Tibial artery (tissue), 4 donors: ENCODE results near the gene PPP1R15A.
"Not testable (repeated sequence)": the region's sequence is repeated elsewhere in the genome, so short reads cannot be mapped to it uniquely, and the experiment has no call there.

Experiments used
- DNase-seq, 2 donors: peaks; one replicate each; pipeline ENCODE4 v3.0.0-alpha.2; 2019
- H3K27ac ChIP-seq, 2 donors: fragments of 200-600 bp; sonication (generic) in 1 of 2; 1 replicate in 1 of 2; 2 replicates in 1 of 2; pipeline ENCODE4 v1.5.1; 2018 to 2019; ENCODE audit warnings: mild to moderate bottlenecking in 1 of 2
- H3K27me3 ChIP-seq, 2 donors: fragments of 200-600 bp; sonication (generic) in 1 of 2; one replicate each; pipeline versions ENCODE4 v1.5.1 to v1.6.0; 2016 to 2019
- H3K36me3 ChIP-seq, 3 donors: fragments of 200-600 bp; sonication (generic) in 2 of 3; one replicate each; pipeline ENCODE4 v1.5.1; 2016 to 2019; ENCODE audit warnings: mild to moderate bottlenecking in 2 of 3
- H3K4me1 ChIP-seq, 4 donors: fragments of 200-600 bp; sonication (generic) in 2 of 4; 1 replicate in 3 of 4; 2 replicates in 1 of 4; pipeline ENCODE4 v1.5.1; 2016 to 2019
- H3K4me3 ChIP-seq, 2 donors: fragments of 200-600 bp; sonication (generic) in 1 of 2; 1 replicate in 1 of 2; 2 replicates in 1 of 2; pipeline ENCODE4 v1.5.1; 2018 to 2019; ENCODE audit warnings: mild to moderate bottlenecking in 2 of 2
- H3K9me3 ChIP-seq, 3 donors: fragments of 200-600 bp; sonication (generic) in 1 of 3; one replicate each; pipeline ENCODE4 v1.5.1; 2016 to 2019
- CTCF ChIP-seq, 2 experiments: fragments of 200-600 bp in 1 of 2; fragments of 450-650 bp in 1 of 2; IDR thresholded peaks; one replicate each; pipeline ENCODE4 v1.5.1; 2017 to 2019; ENCODE audit warnings: antibody characterized with exemption in 2 of 2, mild to moderate bottlenecking in 1 of 2, moderate library complexity in 1 of 2
- intact Hi-C: fragments of 100-400 bp; cut with DNase I; formaldehyde crosslinking; loops from one replicate; pipeline ENCODE4 v1.15.0; 2023; ENCODE audit warnings: low total_unique reads

PPP1R15A gene

GRCh38 chr19:48879025-48879637, 6.9 kb downstream of the PPP1R15A start:
- Histone ChIP-seq H3K4me3 (no peak overlapping the region), H3K27me3 (no peaks in the 10 kb centered on the region), H3K4me1 (peaks cover 0 to 49% (median 33%) of the 10 kb centered on the region in 4 donors), H3K27ac (peak overlapping the region; percentile 99 to 100), H3K36me3 (peaks cover 32 to 52% (median 36%) of the 10 kb centered on the region in 3 donors), H3K9me3 (no peaks in the 10 kb centered on the region)
- TF ChIP-seq CTCF (IDR thresholded peaks at IDR 0.05) = no peak
- intact Hi-C loops = loop anchor here (10.0 kb wide), 1 partner anchor 86 kb away; the partner anchor contains the start of gene FTL
- no peak for DNase-seq

GRCh38 chr19:48879696-48880095, 7.5 kb downstream of the PPP1R15A start:
- Histone ChIP-seq H3K36me3 (peaks cover 27 to 46% (median 30%) of the 10 kb centered on the region in 3 donors), H3K4me1 (peaks cover 0 to 46% (median 31%) of the 10 kb centered on the region in 4 donors), H3K27ac (peak overlapping the region; percentile 33 to 99)
- intact Hi-C loops = loop anchor here (10.0 kb wide), 1 partner anchor 85 kb away; the partner anchor contains the start of gene FTL
- H3K27me3 ChIP-seq, DNase-seq, H3K9me3 ChIP-seq, H3K4me3 ChIP-seq: not testable (repeated sequence)

- Histone ChIP-seq H3K4me1 (peaks cover 0 to 29% (median 16%) of the 10 kb centered on the region in 4 donors), H3K4me3 (no peak overlapping the region), H3K27me3 (no peaks in the 10 kb centered on the region), H3K27ac (peak overlapping the region in 1 of 2 donors; percentile 37), H3K36me3 (peaks cover 10 to 28% (median 11%) of the 10 kb centered on the region in 3 donors), H3K9me3 (no peaks in the 10 kb centered on the region)
- intact Hi-C loops = no loop called here
- DNase-seq = no peak
- no peak for TF ChIP-seq CTCF (IDR thresholded peaks at IDR 0.05)
These were observed 9.8 kb downstream of the PPP1R15A start for GRCh38 chr19:48881741-48882657.

GRCh38 chr19:48883726-48884125, 11.5 kb downstream of the PPP1R15A start:
- TF ChIP-seq CTCF (IDR thresholded peaks at IDR 0.05) = no peak
- Histone ChIP-seq H3K4me3 (no peak overlapping the region), H3K27me3 (no peaks in the 10 kb centered on the region), H3K36me3 (peaks cover 0 to 12% (median 0%) of the 10 kb centered on the region in 3 donors), H3K27ac (no peak overlapping the region), H3K4me1 (peaks cover 0 to 12% (median 5%) of the 10 kb centered on the region in 4 donors), H3K9me3 (no peaks in the 10 kb centered on the region)
- intact Hi-C loops = no loop called here
- DNase-seq = no peak

GRCh38 chr19:48887861-48888612, 15.8 kb downstream of the PPP1R15A start:
- no peak for DNase-seq

GRCh38 chr19:48889496-48889895, 17.3 kb downstream of the PPP1R15A start:
- H3K4me1 ChIP-seq, intact Hi-C loops, H3K27ac ChIP-seq, H3K4me3 ChIP-seq, DNase-seq, H3K9me3 ChIP-seq, H3K27me3 ChIP-seq, H3K36me3 ChIP-seq: not testable (repeated sequence)

More at GRCh38 chr19:48887861-48888612, 15.8 kb downstream of the PPP1R15A start:
- intact Hi-C loops = no loop called here
- Histone ChIP-seq H3K4me3 (no peak overlapping the region), H3K36me3 (no peaks in the 10 kb centered on the region), H3K27ac (no peak overlapping the region), H3K9me3 (no peaks in the 10 kb centered on the region), H3K27me3 (no peaks in the 10 kb centered on the region), H3K4me1 (no peaks in the 10 kb centered on the region)
- no peak for TF ChIP-seq CTCF (IDR thresholded peaks at IDR 0.05)
